Nephron (organoid): ENCODE results near the gene NTM.

Experiments
- H3K27ac Mint-ChIP-seq, 3 experiments: 2 replicates each; pipeline ENCODE4 v1.8.0; 2020; ENCODE audit warnings: mixed read lengths in 3 of 3, mild to moderate bottlenecking in 2 of 3, moderate library complexity in 1 of 3
- H3K27me3 Mint-ChIP-seq: 2 replicates; pipeline ENCODE4 v1.8.0; 2021; ENCODE audit warnings: low read depth, mild to moderate bottlenecking, moderate library complexity, mixed read lengths
- H3K36me3 Mint-ChIP-seq: 2 replicates; pipeline ENCODE4 v1.8.0; 2020; ENCODE audit warnings: low read depth, mixed read lengths
- H3K4me1 Mint-ChIP-seq: 2 replicates; pipeline ENCODE4 v1.8.0; 2020; ENCODE audit warnings: mixed read lengths
- H3K4me3 Mint-ChIP-seq, 3 experiments: 2 replicates each; pipeline ENCODE4 v1.8.0; 2020; ENCODE audit warnings: mild to moderate bottlenecking in 3 of 3, mixed read lengths in 3 of 3, moderate library complexity in 2 of 3
- H3K9me3 Mint-ChIP-seq: 2 replicates; pipeline ENCODE4 v1.8.0; 2020; ENCODE audit warnings: mixed read lengths
- CTCF ChIP-seq, 3 experiments: fragments of 200-600 bp; sonication (generic); IDR thresholded peaks; one replicate each; pipeline ENCODE4 v1.5.0; 2021; ENCODE audit warnings: antibody characterized with exemption in 3 of 3; ENCODE audit not compliant: unreplicated experiment in 3 of 3

The NTM gene

GRCh38 chr11:132296946-132297610, 926.7 kb downstream of the NTM start:
- Mint-ChIP-seq H3K27me3 (no peaks in the 10 kb centered on the region), H3K9me3 (no peaks in the 10 kb centered on the region), H3K4me3 (no peak overlapping the region), H3K4me1 (no peaks in the 10 kb centered on the region), H3K36me3 (no peaks in the 10 kb centered on the region), H3K27ac (no peak overlapping the region)
- TF ChIP-seq CTCF (IDR thresholded peaks at IDR 0.05; ENCODE audit: unreplicated experiment in 3 of 3): no peak

GRCh38 chr11:132298357-132298756, 927.9 kb downstream of the NTM start:
- TF ChIP-seq CTCF (IDR thresholded peaks at IDR 0.05; ENCODE audit: unreplicated experiment in 3 of 3): no peak
- H3K27me3 Mint-ChIP-seq: no peaks in the 10 kb centered on the region

GRCh38 chr11:132300283-132300682, 929.9 kb downstream of the NTM start:
- H3K27me3 Mint-ChIP-seq: no peaks in the 10 kb centered on the region
- no peak overlapping the region for H3K27ac Mint-ChIP-seq
- no peaks in the 10 kb centered on the region for H3K4me1 Mint-ChIP-seq
- H3K9me3 Mint-ChIP-seq: no peaks in the 10 kb centered on the region
- H3K4me3 Mint-ChIP-seq: no peak overlapping the region
- TF ChIP-seq CTCF (IDR thresholded peaks at IDR 0.05; ENCODE audit: unreplicated experiment in 3 of 3): peak in 2 of 3 experiments; percentile 32 to 44
- H3K36me3 Mint-ChIP-seq: no peaks in the 10 kb centered on the region

More at GRCh38 chr11:132298357-132298756, 927.9 kb downstream of the NTM start:
- no peak overlapping the region for H3K4me3 Mint-ChIP-seq
- H3K9me3 Mint-ChIP-seq: no peaks in the 10 kb centered on the region
- no peak overlapping the region for H3K27ac Mint-ChIP-seq
- no peaks in the 10 kb centered on the region for H3K36me3 Mint-ChIP-seq
- no peaks in the 10 kb centered on the region for H3K4me1 Mint-ChIP-seq

GRCh38 chr11:132301465-132301864, 931.0 kb downstream of the NTM start:
- no peak overlapping the region for H3K4me3 Mint-ChIP-seq
- no peaks in the 10 kb centered on the region for H3K4me1 Mint-ChIP-seq
- H3K9me3 Mint-ChIP-seq: no peaks in the 10 kb centered on the region
- H3K27ac Mint-ChIP-seq: no peak overlapping the region
- H3K36me3 Mint-ChIP-seq: no peaks in the 10 kb centered on the region
- H3K27me3 Mint-ChIP-seq: no peaks in the 10 kb centered on the region
- TF ChIP-seq CTCF (IDR thresholded peaks at IDR 0.05; ENCODE audit: unreplicated experiment in 3 of 3): no peak

GRCh38 chr11:132301900-132302299, 931.5 kb downstream of the NTM start:
- Mint-ChIP-seq H3K36me3 (no peaks in the 10 kb centered on the region), H3K9me3 (no peaks in the 10 kb centered on the region), H3K27me3 (no peaks in the 10 kb centered on the region), H3K4me1 (no peaks in the 10 kb centered on the region), H3K27ac (no peak overlapping the region), H3K4me3 (no peak overlapping the region)
- TF ChIP-seq CTCF (IDR thresholded peaks at IDR 0.05; ENCODE audit: unreplicated experiment in 3 of 3): no peak
